ENCODE data around the gene CYTH1.
A peak's percentile ranks its signal among the peaks of the same experiment; 100 is the strongest.

Gene CYTH1

DNA sequence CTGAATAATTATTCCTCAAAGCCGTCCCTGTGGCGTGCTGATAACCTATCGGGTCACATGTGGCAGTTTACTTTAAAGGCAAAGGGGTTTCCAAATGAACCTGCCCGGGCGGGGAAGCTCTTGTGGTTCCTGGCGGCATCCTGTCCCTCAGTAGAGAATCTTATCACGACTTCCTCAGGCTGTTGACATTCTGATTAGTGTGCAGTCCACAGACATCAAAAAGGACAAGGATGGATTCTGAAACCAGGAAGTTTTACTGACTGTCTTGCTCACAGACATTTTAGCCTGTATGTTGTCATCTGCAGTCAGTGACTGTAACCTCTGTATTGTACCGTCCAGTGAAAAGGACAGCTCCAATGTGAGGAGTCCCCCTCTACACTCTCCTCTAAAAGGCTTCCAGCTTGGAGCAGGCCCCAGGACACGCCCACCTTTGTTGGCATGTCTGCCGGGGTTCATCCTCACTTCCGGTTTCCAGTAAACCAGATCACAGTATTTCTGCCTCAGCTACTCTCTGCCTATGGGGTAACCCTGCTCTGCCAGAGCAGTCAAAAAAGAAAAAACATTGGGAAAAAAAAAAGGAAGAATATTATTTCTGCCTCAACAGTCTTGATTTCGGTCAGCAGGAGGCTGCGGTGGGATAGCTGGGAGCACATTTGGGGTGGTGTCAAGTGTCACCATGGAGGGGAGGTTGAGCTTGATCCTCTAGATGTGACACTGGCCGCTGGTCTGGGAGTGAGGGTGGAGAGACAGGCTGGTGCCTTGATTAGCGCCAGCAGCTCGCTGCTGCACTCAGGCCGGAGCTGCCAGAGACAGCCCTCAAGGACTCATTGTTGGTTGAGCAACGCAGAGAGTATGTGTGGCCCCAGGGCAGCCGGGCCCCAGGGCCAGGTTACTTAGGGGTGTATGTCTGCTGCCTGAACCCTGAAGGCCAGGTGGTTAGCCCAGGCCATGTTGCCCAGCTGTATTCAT is 115.8 kb downstream of the CYTH1 start:
- peak; percentile 81 for DNase-seq

DNA sequence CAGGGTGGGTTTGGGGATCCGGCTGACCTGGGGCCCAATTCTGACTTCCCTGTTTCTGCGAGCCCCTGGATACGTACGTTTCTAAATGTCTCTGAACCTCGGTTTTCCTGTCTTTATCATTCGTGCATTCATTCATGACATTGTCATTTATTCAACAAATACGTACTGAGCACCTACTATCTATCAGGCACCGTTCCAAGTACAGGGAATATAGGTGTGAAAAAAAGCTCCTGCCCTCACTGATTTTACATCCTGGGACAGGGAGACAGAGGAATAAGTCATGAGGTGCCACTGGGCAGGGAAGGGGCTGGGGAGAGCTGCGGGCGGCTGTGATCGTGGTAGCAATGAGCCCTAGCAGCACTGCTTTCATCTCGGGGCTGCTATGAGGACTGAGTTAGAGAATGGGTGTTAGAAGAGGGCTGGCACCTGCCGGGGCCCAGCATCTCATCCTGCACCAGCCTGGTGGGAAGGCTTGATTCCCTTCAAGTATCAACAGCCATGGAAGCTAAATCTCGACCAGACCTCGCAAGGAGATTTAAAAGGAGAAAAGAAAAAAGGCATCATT is 116.6 kb downstream of the CYTH1 start:
- no peak for DNase-seq

DNA sequence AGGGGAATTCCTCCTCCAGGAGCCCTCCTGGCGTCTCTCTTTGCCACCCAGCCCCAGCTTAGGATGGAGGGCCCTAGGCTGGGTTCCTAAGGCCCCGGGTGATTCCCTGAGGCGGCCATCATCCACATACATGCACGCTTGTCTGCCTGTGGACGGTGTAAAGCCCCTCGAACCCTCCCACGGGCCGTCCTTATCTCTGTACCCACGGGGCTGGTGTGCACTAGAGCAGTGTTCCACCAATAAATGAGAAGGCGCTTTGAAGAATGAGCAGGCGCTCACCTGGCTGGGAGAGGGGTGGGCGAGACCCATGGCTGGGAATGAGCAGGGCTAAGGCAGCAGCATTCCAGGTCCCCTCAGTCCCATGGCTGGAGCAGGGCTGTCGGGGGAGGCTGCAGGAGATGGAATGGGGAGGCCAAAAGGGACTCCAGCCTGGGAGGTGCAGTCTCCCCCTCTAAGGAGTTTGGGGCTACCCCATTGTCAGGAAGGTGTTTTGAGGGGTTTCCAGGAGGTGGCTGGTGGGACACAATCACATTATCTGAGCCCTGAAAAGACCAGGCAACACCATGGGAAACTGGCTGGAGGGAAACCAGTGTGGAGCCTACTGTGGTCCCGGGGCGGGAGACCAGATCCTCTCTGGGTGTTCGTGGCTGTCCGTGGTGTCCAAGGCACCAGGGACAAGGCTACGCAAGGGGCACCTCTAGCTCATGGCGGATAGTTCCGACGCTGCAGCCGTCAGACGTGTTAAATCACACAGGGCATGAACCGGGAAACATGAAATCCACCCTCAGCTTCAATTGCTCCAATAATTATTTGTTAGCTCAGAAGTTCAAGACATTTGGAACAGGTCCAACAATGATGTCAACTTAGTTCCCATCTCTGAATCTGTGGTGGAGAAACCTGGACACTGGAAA is 117.3 kb downstream of the CYTH1 start:
- DNase-seq = no peak

DNA sequence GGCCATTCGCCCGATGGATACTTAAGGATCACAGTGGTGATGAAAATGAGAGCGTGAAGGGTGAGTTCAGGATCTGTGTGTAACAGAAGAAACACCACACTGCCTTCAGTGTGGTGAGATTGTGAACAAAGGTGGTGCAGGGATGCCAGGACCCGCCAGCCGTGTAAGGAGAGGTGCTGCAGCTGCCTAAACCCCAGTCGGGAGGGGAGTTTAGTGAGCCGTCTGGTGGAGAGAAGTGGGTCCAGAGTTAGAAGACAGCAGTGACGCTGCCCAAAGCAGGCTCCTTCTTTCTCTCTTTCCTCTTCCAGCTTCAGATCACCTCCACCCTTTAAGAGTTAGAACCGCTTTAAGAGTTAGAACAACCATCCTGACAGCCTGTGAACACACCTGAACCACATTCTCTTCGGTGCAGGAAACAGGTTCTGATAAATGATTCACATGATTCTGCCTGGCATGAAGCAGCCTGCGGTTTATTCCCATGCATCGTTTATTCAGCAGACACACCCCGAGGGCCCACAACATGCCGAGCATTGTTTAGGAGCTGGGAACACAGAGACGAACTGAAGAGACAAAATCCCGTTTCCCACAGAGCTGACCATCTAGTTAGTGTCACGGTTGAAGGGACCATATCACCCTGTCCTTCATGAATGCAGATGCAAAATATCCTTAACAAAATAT is 120.8 kb downstream of the CYTH1 start:
- no peak for DNase-seq

DNA sequence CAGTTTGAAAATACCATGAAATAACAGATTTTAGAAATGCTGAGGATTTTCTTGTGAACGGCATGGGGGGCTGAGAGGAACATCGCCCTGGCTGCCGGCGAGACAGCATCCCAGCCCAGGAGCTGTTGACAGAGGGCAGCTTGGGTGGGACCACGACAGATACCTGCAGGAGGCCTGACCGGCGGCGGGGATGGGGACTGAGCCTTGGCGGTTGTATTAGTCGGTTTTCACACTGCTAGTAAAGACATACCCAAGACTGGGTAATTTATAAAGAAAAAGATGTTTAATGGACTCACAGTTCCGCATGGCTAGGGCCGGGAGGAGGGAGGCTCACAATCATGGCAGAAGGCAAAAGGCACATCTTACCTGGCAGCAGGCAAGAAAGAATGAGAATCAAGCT is 122.5 kb downstream of the CYTH1 start:
- DNase-seq = no peak

DNA sequence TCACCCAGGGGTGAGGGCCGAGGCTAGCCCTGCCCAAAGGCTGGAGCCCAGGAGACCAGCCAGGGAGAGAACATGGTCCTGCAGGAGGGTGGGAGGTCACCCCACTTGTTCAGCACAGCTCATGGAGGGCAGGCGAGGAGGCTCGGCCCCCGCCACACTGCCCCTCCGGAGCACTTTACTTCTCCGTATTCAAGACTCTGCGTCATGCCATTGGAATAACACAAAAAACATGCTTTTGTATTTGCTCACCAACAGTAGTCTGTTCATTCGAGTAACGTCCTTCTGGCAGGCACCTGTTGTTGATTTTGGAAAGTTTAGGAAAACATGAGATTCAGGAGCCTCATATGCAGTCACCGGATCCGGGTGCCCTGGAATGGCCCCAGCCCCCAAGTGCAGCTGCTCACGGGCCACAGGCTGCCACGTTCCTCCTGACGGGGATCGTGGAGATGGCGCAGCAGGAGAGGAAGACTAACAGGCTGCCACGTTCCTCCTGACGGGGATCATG is 123.7 kb downstream of the CYTH1 start:
- DNase-seq = no peak

DNA sequence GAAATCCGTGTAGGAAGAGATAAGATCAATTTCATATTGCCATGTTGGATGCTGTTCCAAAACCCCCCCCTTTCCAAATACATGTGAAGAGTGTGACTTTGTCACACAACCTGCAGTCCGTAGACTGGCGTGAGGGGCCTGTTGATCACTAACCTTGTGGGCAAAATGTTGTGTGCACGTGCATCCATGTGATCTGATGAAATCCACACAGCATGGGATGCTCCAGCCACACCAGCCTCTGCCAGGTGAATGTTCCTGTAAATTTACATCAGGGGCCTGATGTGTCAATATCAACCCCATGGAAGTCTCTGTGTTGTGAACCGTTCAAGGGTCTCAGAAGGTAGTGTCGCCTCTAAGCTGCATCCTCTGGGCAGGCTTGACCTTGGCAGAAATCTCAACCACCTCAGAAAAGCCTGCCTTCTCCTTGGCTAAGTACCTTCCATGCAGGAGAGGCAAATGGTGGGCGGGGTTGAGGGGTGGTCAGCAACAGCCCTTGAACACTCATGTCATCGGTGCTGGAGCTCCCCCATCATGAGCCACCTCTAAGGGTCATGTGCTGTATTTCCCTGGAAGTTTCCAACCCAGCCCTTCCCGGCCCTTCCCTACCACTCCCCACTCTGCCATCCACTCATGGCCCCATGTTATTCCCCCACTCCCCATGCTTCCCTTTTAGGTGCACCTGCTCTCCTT is 126.7 kb downstream of the CYTH1 start:
- DNase-seq = no peak

DNA sequence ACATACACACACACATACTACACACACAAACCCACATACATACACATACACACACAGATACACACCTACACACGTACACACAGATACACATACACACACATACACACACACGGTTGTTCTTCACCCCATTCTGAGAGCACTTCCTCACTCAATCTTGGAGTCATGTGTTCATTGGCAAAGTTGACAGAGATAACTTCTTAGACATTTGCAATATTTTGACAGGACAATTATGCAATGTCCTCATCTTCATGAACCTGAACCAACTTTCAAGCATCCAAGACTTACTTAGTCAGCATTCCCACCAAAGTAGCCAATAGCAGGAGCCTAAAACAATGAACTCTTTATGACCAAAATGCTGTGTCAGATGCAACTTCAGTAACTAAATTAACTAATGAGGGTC is 127.7 kb downstream of the CYTH1 start:
- DNase-seq = no peak

DNA sequence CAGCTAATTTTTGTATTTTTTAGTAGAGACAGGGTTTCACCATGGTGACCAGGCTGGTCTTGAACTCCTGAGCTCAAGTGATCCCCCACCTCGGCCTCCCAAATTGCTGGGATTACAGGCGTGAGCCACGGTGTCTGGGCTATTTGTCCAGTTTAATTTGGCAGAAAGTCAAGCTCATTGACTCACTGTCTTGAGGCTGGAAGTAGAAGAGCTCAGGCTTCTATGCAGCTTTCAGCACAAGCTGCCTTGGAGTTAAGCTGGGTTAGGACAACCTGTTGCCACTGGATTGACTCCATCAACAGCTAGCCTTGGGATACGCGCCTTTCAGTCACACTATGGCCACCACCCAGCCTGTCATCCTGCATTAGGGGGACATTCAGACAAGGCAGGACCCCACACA is 128.7 kb downstream of the CYTH1 start:
- DNase-seq = no peak

DNA sequence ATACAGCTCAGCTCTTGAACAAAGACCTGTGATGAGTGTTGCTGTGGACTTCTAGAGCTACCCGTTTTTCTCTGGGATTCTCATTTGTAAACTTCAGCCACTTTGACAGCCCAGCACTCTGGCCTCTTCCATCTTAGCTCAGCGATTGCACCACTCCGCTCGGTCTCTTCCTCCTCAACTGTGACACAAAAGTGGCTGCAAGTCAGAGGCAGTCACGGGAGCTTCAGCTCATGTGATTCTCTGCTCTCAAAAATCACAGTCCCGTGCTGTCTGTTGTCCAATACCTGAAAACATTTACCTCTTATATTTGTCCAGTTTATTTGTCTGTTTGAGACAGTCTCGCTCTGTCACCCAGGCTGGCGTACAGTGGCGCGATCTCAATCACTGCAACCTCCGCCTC is 129.2 kb downstream of the CYTH1 start:
- no peak for DNase-seq

DNA sequence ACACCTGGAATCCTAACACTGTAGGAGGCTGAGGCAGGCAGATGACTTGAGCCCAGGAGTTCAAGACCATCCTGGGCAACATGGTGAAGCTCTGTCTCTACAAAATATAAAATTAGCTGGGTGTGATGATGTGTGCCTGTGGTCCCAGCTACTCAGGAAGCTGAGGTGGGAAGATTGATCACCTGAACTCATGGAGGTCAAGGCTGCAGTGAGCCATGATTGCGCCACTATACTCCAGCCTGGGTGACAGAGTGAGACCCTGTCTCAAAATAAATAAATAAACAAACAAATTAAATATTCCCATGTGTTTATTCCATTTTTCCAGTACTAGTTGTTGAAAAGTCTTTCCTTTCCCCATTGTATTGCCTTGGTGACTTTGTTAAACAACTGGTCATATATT is 130.0 kb downstream of the CYTH1 start:
- DNase-seq = no peak

DNA sequence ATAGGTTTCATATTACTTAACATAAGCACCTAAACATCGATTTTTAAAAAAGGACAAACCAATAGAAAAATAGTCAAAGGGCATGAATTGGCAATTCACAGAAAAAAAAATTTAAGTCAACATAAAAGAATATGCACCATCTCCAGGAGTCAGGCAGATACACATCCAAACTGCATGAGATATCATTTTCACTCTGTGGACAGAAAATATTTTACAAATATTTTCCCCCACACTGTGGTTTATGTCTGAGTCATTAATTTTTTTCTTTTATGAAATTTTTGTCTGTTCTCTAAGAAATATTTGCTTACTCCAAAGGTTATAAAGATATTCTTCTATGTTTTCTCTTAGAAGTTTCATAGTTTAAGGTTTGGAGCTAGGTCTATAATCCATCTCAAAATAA is 130.5 kb downstream of the CYTH1 start:
- DNase-seq = no peak

DNA sequence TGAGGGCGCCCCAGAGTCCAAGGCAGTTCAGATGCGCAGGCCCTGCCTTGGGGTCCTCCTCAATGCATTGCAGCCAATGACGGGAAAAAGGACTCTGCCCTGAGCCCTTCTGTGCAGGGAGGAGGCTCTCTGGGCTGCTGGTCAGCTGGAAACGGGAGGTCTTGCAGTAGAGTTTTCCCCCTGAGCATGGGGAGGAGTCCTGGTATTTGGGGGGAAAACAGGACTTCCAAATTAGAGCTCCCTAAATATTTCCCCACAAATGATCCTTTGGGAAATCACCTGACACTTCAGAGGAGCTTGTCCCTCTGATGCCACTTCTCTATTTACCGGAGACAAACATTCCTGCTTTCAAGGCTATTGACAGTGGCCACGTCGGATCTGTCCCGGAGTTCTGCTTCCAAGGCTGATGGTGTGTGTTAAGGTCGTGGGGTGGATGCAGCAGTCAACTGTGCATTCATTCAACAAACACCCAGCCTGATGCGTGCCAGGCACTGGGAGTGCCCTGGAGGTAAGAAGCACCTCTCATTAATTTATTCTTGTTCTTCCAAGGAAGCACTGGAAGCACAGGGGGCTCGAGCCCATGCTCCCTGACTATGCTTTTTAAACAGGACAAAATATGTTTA is 131.9 kb downstream of the CYTH1 start:
- DNase-seq = no peak

DNA sequence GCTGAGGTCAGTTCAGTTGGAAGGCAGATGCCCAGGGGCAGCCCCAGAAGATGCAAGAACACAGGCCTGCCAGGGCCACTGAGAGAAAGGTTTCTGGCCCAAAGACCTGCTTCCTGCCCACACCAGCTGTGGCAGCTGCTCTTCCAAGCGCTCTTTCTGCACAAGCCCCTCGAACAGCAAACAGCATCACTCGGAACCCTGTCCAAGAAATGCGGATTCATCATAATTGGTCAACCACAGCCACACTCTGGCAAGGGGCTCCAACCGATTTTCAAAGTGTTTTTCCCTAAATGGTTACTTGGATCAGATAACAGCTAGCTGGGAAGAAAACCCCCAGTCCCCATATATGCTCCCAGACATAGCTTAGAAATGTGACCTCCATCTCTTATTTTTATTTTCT is 133.8 kb downstream of the CYTH1 start:
- DNase-seq = no peak

DNA sequence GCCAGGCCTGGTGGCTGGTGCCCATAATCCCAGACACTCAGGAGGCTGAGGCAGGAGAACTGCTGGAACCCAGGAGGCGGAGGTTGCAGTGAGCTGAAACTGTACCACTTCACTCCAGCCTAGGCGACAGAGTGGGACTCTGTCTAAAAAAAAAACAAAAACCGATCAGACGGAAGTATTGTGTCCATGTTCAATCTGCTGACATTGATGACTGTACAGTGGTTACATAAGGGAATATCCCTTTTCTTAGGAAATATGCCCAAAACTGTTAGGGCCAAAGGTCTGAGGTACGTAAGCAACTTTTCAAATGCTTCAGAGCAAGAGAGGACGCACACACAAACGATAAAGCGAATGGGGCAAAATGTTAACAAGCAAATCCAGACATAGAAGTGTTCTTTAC is 135.0 kb downstream of the CYTH1 start:
- no peak for DNase-seq

DNA sequence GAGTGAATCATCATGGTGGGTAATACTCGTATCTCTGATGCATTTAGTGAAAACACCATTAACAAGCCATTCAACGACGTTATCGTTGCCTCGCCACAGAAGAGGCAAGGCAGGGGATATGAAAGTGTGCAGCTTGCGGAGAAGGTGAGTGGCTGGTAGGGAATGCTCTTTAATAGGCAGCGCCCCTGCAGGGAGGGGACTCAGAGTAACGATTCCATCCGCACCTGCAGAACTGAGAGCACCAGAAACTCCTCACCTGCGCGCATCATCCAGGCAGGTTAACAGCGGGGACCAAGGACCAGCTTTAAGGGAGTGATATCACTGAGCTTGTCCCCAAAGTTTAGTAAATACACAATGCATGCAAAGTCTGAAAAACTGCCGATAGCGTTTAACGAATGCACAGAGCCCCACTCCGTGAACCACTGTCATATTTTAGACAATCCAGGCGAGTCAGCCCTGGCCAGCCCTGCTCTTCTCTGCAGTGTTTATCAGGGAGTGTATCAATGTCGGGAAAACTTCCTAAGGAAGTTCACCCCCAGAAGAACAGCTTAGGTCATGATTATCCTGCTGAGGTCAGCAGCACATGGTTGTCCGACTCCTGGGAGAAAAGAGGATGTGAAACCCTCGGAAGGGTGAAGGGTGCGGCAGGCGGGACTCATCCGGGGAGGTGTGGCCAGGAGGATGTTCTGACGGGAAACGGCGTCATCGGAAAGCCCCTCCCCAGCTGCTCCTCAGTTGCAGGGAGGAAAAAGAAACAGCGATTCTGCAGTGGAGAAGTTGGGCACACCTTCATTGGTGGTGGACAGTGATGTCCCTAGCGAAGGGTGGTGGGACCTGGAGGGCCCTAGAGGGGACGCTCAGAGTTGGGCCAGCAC is 136.4 kb downstream of the CYTH1 start:
- DNase-seq = no peak

DNA sequence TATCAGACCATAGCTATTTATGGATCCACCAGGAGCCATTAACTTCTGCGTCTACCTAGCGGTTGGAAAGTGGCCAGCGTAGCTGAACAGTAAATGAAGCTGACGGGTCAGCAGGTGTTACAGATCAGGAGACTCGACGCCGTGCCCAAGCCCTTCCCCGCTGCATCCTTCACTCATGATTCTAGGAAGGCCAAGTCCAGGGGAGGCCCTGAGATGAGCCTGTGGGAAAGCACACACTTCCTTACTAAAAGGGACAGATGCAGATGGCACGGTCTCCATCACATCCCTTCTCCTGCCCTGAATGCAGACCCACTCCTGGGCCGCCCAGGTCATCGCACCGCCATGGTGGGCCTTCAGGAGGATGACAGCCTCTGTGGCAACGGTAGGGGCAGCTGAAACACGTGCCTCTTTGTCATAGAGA is 137.1 kb downstream of the CYTH1 start:
- DNase-seq = no peak

DNA sequence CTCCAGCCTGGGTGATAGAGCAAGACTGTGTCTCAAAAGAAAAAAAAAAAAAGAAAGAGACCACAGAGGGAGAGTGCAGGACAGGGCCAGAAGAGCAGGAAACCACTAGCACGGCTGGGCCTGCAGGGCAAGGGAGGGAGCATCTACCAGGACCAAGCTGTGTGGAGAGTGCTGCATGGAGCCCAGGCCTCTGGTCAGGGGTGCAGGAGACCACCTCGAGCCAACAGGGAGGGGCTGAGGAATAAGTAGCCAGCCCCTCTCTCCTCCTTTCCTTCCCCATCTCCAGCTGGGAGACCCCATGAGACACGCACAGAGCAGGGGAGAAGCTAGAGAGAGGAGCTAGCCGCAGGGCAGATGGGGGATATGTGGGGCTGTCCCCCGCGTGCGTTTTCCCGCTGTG is 137.8 kb downstream of the CYTH1 start:
- peak; percentile 23 for DNase-seq

DNA sequence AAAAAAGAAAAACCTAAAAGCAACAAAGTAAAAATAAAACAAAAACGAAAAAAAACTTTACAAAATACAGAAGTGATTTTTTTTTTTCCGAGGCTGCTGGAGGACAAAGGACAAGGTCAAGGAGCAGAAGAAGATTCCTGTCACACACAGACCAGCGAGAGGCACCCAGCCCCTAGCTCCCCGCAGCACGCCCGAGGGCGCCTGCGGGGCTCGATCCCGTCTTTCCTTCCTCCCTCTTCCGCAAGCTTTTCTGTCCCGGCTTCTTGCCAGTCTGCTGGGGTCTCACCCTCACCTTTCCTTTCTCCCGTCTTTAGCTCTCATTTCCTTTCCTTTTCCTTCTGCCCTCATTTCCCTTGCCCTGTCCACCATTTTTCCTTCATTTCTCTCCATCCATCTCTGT is 138.7 kb downstream of the CYTH1 start:
- no peak for DNase-seq

DNA sequence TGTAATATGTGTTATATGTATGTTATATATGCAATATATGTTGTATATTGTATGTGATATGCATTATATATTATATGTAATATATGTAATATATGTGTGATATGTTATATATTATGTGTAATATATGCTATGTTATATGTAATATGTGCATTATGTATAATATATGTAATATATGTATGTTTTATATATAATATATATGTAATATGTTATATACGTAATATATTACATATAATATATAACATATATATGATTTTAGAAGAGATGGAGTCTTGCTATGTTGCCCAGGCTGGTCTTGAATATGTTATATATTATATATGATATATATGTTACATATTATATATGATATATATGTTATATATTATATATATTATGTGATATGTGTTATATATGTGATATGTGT is 139.4 kb downstream of the CYTH1 start:
- no peak for DNase-seq

DNA sequence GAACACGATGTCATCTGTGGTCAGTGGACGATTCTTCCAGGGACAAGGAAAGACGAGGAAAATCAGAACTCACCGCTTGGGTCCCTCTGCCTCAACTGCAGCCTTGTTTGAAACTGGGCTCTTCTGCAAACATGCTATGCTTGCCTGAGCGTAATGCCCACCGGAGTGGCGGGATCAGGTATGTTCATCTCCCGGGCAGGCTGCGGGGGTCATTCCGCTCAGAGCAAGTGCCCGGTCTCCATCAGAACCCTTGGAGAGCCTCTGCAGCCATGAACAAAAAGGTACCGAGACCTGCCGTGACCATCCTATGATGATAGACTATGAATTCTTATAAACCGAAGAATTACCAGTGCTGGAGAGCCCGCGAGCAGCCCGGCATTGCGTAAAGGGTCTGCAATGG is 140.4 kb downstream of the CYTH1 start:
- DNase-seq = no peak
